ENCODE results near the gene ELOB.

DNA sequence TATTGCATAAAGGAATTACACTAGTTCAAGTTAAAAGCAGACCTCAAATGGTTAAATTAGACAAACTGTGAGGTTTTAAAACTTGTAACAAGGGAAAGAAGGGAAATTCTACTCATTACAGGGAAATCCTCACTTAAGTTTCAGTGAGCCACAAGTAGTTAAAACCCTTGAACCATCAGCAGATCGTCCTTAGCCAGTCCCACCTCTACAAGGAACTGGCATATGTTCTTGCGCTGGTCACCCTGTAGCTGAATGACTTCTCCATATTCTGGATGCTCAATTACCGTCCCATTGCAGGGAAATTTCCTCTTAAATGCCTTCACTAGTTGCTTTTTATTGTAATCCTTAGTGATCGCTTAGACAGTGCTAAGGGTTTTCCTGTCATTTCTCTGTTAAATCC is 45.4 kb upstream of the ELOB start:
- no peak for TF ChIP-seq CREB5 (CRISPR knock-in tag; IDR thresholded peaks at IDR 0.05; ENCODE audit: low read depth)
- no peak for TF ChIP-seq RARB (CRISPR knock-in tag; IDR thresholded peaks at IDR 0.05)
- no peak for TF ChIP-seq ISL1 (CRISPR knock-in tag; IDR thresholded peaks at IDR 0.05)
- TF ChIP-seq PPARA (CRISPR knock-in tag; IDR thresholded peaks at IDR 0.05; ENCODE audit: borderline replicate concordance), result no peak
- no peak for TF ChIP-seq PATZ1 (CRISPR knock-in tag; IDR thresholded peaks at IDR 0.05; ENCODE audit: borderline replicate concordance)
- TF ChIP-seq ZFP3 (CRISPR knock-in tag; IDR thresholded peaks at IDR 0.05), result no peak
- no peak for TF ChIP-seq ARNTL (CRISPR knock-in tag; IDR thresholded peaks at IDR 0.05; ENCODE audit: borderline replicate concordance, low read depth)
- TF ChIP-seq OSR1 (CRISPR knock-in tag; IDR thresholded peaks at IDR 0.05), result no peak
